ENCODE measurements around the gene TGM3. TPM values are rescaled to one million over a fixed set of nuclear protein-coding genes. Genes with fewer than 3 reads are reported as not detected.

The TGM3 gene
- total and polyA plus RNA-seq, 2 donors (not counting 1 experiment from before 2014, with no cell fraction given) = under 0.01 TPM; not detected in 1

DNA sequence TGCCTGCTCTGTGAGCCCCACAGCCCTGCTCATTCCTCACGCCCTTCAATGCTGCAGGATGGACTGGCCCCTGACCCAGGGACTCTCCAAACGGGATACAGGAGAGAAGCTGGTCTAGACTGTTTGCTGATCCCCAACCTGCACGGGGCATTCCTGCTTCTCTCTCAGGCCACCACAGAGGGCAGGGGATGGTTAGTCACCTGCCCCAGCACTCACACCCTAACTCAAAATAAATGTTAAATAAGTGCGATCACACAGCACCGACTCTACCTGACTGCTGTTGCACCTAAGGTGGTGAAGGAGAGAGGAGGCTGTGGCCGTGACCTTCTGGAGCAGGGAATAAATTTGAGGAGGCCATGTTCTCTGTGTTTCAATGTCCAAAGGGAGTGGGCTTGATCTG, 45.0 kb downstream of the TGM3 start:
- Histone ChIP-seq H3K79me2 (ENCODE audit: control insufficient read depth, insufficient read depth, low read length) (no peaks in the 10 kb centered on the region), H3K27ac (ENCODE audit: insufficient read depth, low read length) (no peak overlapping the region), H3K9ac (ENCODE audit: insufficient read depth, low read length) (no peak overlapping the region), H3K9me3 (ENCODE audit: control insufficient read depth, insufficient read depth, low read depth, low read length) (no peaks in the 10 kb centered on the region), H3K4me1 (ENCODE audit: control insufficient read depth, extremely low read depth, insufficient read depth, low read length) (no peaks in the 10 kb centered on the region), H3K27me3 (ENCODE audit: control insufficient read depth, insufficient read depth, low read length) (no peaks in the 10 kb centered on the region), H2AFZ (ENCODE audit: low read length) (no peak overlapping the region), H4K20me1 (ENCODE audit: control insufficient read depth, extremely low read depth, insufficient read depth, low read length) (no peaks in the 10 kb centered on the region), H3K4me2 (ENCODE audit: extremely low read depth, insufficient read depth, low read length) (no peak overlapping the region), H3K4me3 (replicated peaks in 1 of 4; ENCODE audit: control extremely low read depth in 1 of 4, insufficient read depth in 1 of 4, low read depth in 3 of 4, low read length in 4 of 4) (no peak overlapping the region), H3K36me3 (ENCODE audit: control insufficient read depth, insufficient read depth, low read length) (no peaks in the 10 kb centered on the region)
- DNase-seq (ENCODE audit: low read depth in 2 of 2) = no peak
- TF ChIP-seq, protein P1, sequence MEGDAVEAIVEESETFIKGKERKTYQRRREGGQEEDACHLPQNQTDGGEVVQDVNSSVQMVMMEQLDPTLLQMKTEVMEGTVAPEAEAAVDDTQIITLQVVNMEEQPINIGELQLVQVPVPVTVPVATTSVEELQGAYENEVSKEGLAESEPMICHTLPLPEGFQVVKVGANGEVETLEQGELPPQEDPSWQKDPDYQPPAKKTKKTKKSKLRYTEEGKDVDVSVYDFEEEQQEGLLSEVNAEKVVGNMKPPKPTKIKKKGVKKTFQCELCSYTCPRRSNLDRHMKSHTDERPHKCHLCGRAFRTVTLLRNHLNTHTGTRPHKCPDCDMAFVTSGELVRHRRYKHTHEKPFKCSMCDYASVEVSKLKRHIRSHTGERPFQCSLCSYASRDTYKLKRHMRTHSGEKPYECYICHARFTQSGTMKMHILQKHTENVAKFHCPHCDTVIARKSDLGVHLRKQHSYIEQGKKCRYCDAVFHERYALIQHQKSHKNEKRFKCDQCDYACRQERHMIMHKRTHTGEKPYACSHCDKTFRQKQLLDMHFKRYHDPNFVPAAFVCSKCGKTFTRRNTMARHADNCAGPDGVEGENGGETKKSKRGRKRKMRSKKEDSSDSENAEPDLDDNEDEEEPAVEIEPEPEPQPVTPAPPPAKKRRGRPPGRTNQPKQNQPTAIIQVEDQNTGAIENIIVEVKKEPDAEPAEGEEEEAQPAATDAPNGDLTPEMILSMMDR (conservative IDR thresholded peaks at IDR 0.05 in 1 of 2, IDR thresholded peaks at IDR 0.05 in 1 of 2; ENCODE audit: low read depth in 1 of 2, low read length in 2 of 2) = no peak
- no peak for TF ChIP-seq EZH2 (IDR thresholded peaks at IDR 0.05; ENCODE audit: low read length, missing control alignments)

DNA sequence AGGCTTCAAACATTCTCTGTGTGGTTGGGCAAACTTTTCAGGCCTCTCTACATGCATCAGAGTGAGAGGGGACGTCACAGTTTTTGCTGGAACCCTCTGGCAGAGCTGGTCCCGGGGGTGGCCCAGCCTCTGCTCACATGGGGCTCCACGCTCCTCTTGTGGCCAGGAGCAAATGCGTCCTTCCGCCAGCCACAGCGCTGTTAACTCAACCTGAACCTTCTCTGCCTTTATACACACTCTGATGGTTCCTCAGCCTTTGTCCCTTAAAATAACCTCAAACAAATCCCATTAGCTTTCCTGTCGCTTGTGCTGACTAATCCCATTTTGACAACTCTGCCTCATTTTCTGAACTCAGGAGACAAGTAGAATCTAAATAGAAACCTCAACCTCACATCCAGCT, 45.5 kb downstream of the TGM3 start:
- no peak overlapping the region for H2AFZ ChIP-seq (ENCODE audit: low read length)
- DNase-seq (ENCODE audit: low read depth in 2 of 2) = no peak

GRCh38 chr20:2342243-2342642, 46.4 kb downstream of the TGM3 start:
- Histone ChIP-seq H3K4me1 (ENCODE audit: control insufficient read depth, extremely low read depth, insufficient read depth, low read length) (no peaks in the 10 kb centered on the region), H3K79me2 (ENCODE audit: control insufficient read depth, insufficient read depth, low read length) (no peaks in the 10 kb centered on the region), H3K4me3 (replicated peaks in 1 of 4; ENCODE audit: control extremely low read depth in 1 of 4, insufficient read depth in 1 of 4, low read depth in 3 of 4, low read length in 4 of 4) (no peak overlapping the region), H3K27me3 (ENCODE audit: control insufficient read depth, insufficient read depth, low read length) (no peaks in the 10 kb centered on the region), H4K20me1 (ENCODE audit: control insufficient read depth, extremely low read depth, insufficient read depth, low read length) (no peaks in the 10 kb centered on the region), H3K9me3 (ENCODE audit: control insufficient read depth, insufficient read depth, low read depth, low read length) (no peaks in the 10 kb centered on the region), H3K36me3 (ENCODE audit: control insufficient read depth, insufficient read depth, low read length) (no peaks in the 10 kb centered on the region), H3K27ac (ENCODE audit: insufficient read depth, low read length) (no peak overlapping the region), H3K9ac (ENCODE audit: insufficient read depth, low read length) (no peak overlapping the region), H2AFZ (ENCODE audit: low read length) (no peak overlapping the region), H3K4me2 (ENCODE audit: extremely low read depth, insufficient read depth, low read length) (no peak overlapping the region)
- DNase-seq (ENCODE audit: low read depth in 2 of 2) = no peak
- TF ChIP-seq, protein P1 (conservative IDR thresholded peaks at IDR 0.05 in 1 of 2, IDR thresholded peaks at IDR 0.05 in 1 of 2; ENCODE audit: low read depth in 1 of 2, low read length in 2 of 2) = no peak
- no peak for TF ChIP-seq EZH2 (IDR thresholded peaks at IDR 0.05; ENCODE audit: low read length, missing control alignments)

More for the DNA sequence above, 45.5 kb downstream of the TGM3 start:
- no peaks in the 10 kb centered on the region for H3K27me3 ChIP-seq (ENCODE audit: control insufficient read depth, insufficient read depth, low read length)
- H3K36me3 ChIP-seq (ENCODE audit: control insufficient read depth, insufficient read depth, low read length) = no peaks in the 10 kb centered on the region
- no peaks in the 10 kb centered on the region for H3K4me1 ChIP-seq (ENCODE audit: control insufficient read depth, extremely low read depth, insufficient read depth, low read length)
- no peak for TF ChIP-seq EZH2 (IDR thresholded peaks at IDR 0.05; ENCODE audit: low read length, missing control alignments)
- TF ChIP-seq, protein P1 (conservative IDR thresholded peaks at IDR 0.05 in 1 of 2, IDR thresholded peaks at IDR 0.05 in 1 of 2; ENCODE audit: low read depth in 1 of 2, low read length in 2 of 2) = no peak
- H3K79me2 ChIP-seq (ENCODE audit: control insufficient read depth, insufficient read depth, low read length) = no peaks in the 10 kb centered on the region
- H3K4me2 ChIP-seq (ENCODE audit: extremely low read depth, insufficient read depth, low read length) = no peak overlapping the region
- no peak overlapping the region for H3K4me3 ChIP-seq (replicated peaks in 1 of 4; ENCODE audit: control extremely low read depth in 1 of 4, insufficient read depth in 1 of 4, low read depth in 3 of 4, low read length in 4 of 4)
- no peak overlapping the region for H3K9ac ChIP-seq (ENCODE audit: insufficient read depth, low read length)
- no peaks in the 10 kb centered on the region for H3K9me3 ChIP-seq (ENCODE audit: control insufficient read depth, insufficient read depth, low read depth, low read length)
- H4K20me1 ChIP-seq (ENCODE audit: control insufficient read depth, extremely low read depth, insufficient read depth, low read length) = no peaks in the 10 kb centered on the region
- H3K27ac ChIP-seq (ENCODE audit: insufficient read depth, low read length) = no peak overlapping the region
